Measurements from ENCODE around the gene SLC16A12. TPM values are rescaled to one million over a fixed set of nuclear protein-coding genes. Genes with fewer than 3 reads are reported as not detected.

The SLC16A12 gene
- total and polyA plus RNA-seq, 2 of the 8 experiments (the other 6 are each of a cell fraction or from before 2014, with no cell fraction given) = 1.6 to 1.9 TPM

- Histone ChIP-seq H3K14ac (ENCODE audit: insufficient read length) (no peak overlapping the region), H4K8ac (ENCODE audit: extremely low read depth, insufficient read depth, low read length) (no peak overlapping the region), H2BK5ac (ENCODE audit: low read depth, low read length) (no peak overlapping the region), H3K9ac (replicated peaks in 1 of 4; ENCODE audit: extremely low read depth in 1 of 4, low read depth in 3 of 4, low read length in 3 of 4) (no peak overlapping the region), H4K20me1 (replicated peaks in 1 of 2; ENCODE audit: control insufficient read depth in 1 of 2, insufficient read depth in 2 of 2, low read length in 2 of 2) (no peaks in the 10 kb centered on the region), H3K36me3 (ENCODE audit: control insufficient read depth in 2 of 4, insufficient read depth in 4 of 4, low read length in 3 of 4) (no peaks in the 10 kb centered on the region), H2AFZ (ENCODE audit: low read length) (no peak overlapping the region), H2BK120ac (replicated peaks; ENCODE audit: low read depth, low read length) (no peak overlapping the region), H3K4me3 (ENCODE audit: extremely low read depth in 1 of 4, insufficient read depth in 2 of 4, low read depth in 3 of 4, low read length in 4 of 4) (no peak overlapping the region), H3K4me1 (replicated peaks in 1 of 4; ENCODE audit: control insufficient read depth in 3 of 4, insufficient read depth in 4 of 4, low read length in 3 of 4) (no peaks in the 10 kb centered on the region), H3K4ac (replicated peaks; ENCODE audit: insufficient read length, low read depth, low read length) (no peak overlapping the region), H2BK20ac (ENCODE audit: low read length) (no peak overlapping the region), H3K23me2 (ENCODE audit: low read depth, low read length) (no peaks in the 10 kb centered on the region), H4K91ac (replicated peaks; ENCODE audit: insufficient read length, low read length) (no peak overlapping the region), H2BK12ac (ENCODE audit: low read depth, low read length) (no peak overlapping the region), H3K56ac (replicated peaks; ENCODE audit: insufficient read length, low read depth, low read length) (no peak overlapping the region), H3K23ac (ENCODE audit: insufficient read length) (no peak overlapping the region), H3K79me1 (ENCODE audit: low read depth, low read length) (no peaks in the 10 kb centered on the region), H3K18ac (ENCODE audit: extremely low read depth, low read length) (no peak overlapping the region), H2BK15ac (ENCODE audit: low read length) (no peak overlapping the region), H2AK5ac (ENCODE audit: low read depth, low read length) (no peak overlapping the region), H3K27me3 (replicated peaks in 1 of 4; ENCODE audit: control insufficient read depth in 3 of 4, extremely low read depth in 1 of 4, insufficient read depth in 3 of 4, low read length in 3 of 4) (no peaks in the 10 kb centered on the region; a peak in 1 of 7 replicates), H4K5ac (ENCODE audit: insufficient read length, low read depth, low read length) (no peak overlapping the region), H3K9me3 (ENCODE audit: insufficient read depth in 2 of 2, low read depth in 1 of 2, low read length in 1 of 2) (peaks cover 4 to 9% of the 10 kb centered on the region in 2 experiments; a peak in 2 of 4 replicates), H3K79me2 (ENCODE audit: control insufficient read depth in 1 of 2, insufficient read depth in 2 of 2, low read length in 2 of 2) (no peaks in the 10 kb centered on the region), H3K4me2 (ENCODE audit: insufficient read depth in 1 of 2, low read depth in 2 of 2, low read length in 2 of 2) (no peak overlapping the region), H3K27ac (ENCODE audit: low read depth, low read length) (no peak overlapping the region)
- no peak for TF ChIP-seq SP1 (IDR thresholded peaks at IDR 0.05; ENCODE audit: low read depth, low read length)
- no peak for TF ChIP-seq USF2 (IDR thresholded peaks at IDR 0.05; ENCODE audit: low read length)
- TF ChIP-seq NRF1 (IDR thresholded peaks at IDR 0.05; ENCODE audit: low read depth, low read length) = no peak
- no peak for TF ChIP-seq CHD2 (IDR thresholded peaks at IDR 0.05; ENCODE audit: low read length)
- no peak for TF ChIP-seq SIRT6 (IDR thresholded peaks at IDR 0.05; ENCODE audit: low read length)
- FAIRE-seq (no peak), DNase-seq (ENCODE audit: low read depth in 1 of 2, low spot score in 2 of 2) (no peak)
- ChIA-PET POLR2A (ENCODE audit: partially characterized antibody) (interaction anchor here (0.6 kb wide), 1 partner anchor 124 kb away, joined by 4 read pairs; no protein-coding TSS in a partner anchor), CTCF (ENCODE audit: partially characterized antibody) (interaction anchor here (0.6 to 0.9 kb wide), 2 partner anchors 125 to 568 kb away, joined by 3 to 4 read pairs; no protein-coding TSS in a partner anchor)
- 85% methylated on average over 4 of the region's 4 CpGs; no CpG with 5 or more reads in 1 of the 2 experiments for WGBS, 2 experiments (ENCODE audit: extremely low coverage in 1 of 2, insufficient coverage in 1 of 2, insufficient read length in 1 of 2, insufficient replicate concordance in 2 of 2, low coverage in 1 of 2, low lambda C conversion rate in 2 of 2, missing lambda C conversion rate in 1 of 2)
Observed at GRCh38 chr10:89440226-89441009, 95.0 kb downstream of the SLC16A12 start.

Measured in H1 (cell line).